ENCODE measurements around the gene RAB6A. TPM values are rescaled to one million over a fixed set of nuclear protein-coding genes. Genes with fewer than 3 reads are reported as not detected.

The RAB6A gene
- total and polyA plus RNA-seq, 2 of the 8 experiments (the other 6 are each of a cell fraction or from before 2014, with no cell fraction given) = 24.4 to 88.6 TPM

DNA sequence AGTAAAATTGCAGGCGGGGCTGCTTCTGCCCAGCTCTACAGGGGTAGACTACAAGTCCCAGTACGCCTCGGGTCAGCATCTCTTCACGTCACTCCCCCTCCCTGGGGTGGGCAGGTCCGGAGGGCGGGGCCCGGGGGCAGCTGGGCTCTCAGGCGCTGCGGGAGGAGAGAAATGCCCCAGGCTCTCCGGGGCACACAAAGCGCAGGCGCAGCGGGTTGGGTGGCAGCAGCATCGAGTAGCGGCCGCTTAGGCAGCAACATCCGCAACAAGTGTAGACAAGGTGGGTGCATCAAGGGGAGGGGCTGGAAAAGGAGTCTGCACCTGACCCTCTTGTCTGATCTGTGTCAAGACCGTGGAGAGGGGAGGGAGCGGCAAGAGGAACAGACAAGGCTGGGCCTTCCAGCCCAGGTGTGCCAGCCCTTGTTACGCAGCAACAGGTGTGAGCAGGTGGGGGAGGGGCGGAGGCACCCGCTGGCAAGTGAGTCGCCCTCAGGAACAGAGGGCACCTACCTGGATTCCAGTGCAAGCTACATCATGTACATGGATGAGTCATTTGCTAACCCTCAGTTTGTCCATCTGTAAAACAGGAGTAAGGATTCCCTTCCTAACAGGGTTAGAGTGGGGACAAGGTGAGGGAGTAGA lies 113.3 kb downstream of the RAB6A start:
- H3K23ac ChIP-seq (ENCODE audit: insufficient read length) = no peak overlapping the region
- H3K18ac ChIP-seq (ENCODE audit: extremely low read depth, low read length) = peak overlapping the region; percentile 89; the same call in 1 of the 2 replicates
- ChIA-PET POLR2A (ENCODE audit: partially characterized antibody) (interaction anchor here (0.8 to 4.5 kb wide), 7 partner anchors 12 to 243 kb away, joined by 3 to 31 read pairs (median 4); no protein-coding TSS in a partner anchor), CTCF (ENCODE audit: partially characterized antibody) (interaction anchor here (0.7 to 30.1 kb wide), 8 partner anchors 1 to 287 kb away, joined by 3 to 653 read pairs (median 5); partner anchors contain the start of gene PLEKHB1)
- no peak overlapping the region for H2BK120ac ChIP-seq (replicated peaks; ENCODE audit: low read depth, low read length)
- peak overlapping the region; percentile 89; the same call in 1 of the 2 replicates for H4K8ac ChIP-seq (ENCODE audit: extremely low read depth, insufficient read depth, low read length)
- H3K56ac ChIP-seq (replicated peaks; ENCODE audit: insufficient read length, low read depth, low read length) = no peak overlapping the region
- H2BK20ac ChIP-seq (ENCODE audit: low read length) = peak overlapping the region; percentile 75
- H2AFZ ChIP-seq (ENCODE audit: low read length) = peak overlapping the region; percentile 77; the same call in 1 of the 2 replicates
- H4K5ac ChIP-seq (ENCODE audit: insufficient read length, low read depth, low read length) = peak overlapping the region; percentile 46
- 0 out of 2 replicates have a peak overlapping the region, but pooled peaks have one; percentile 6 for H2AK5ac ChIP-seq (ENCODE audit: low read depth, low read length)
- H3K23me2 ChIP-seq (ENCODE audit: low read depth, low read length) = peaks cover 16% of the 10 kb centered on the region
- no peak overlapping the region for H3K14ac ChIP-seq (ENCODE audit: insufficient read length)
- H3K9me3 ChIP-seq (ENCODE audit: insufficient read depth in 2 of 2, low read depth in 1 of 2, low read length in 1 of 2) = no peaks in the 10 kb centered on the region
- H3K36me3 ChIP-seq (ENCODE audit: control insufficient read depth in 2 of 4, insufficient read depth in 4 of 4, low read length in 3 of 4) = no peaks in the 10 kb centered on the region
- DNase-seq (ENCODE audit: low read depth in 1 of 2, low spot score in 2 of 2) (peak; percentile 70 to 96), FAIRE-seq (peak; percentile 52)
- H3K4ac ChIP-seq (replicated peaks; ENCODE audit: insufficient read length, low read depth, low read length) = no peak overlapping the region
- H3K9ac ChIP-seq (replicated peaks in 1 of 4; ENCODE audit: extremely low read depth in 1 of 4, low read depth in 3 of 4, low read length in 3 of 4) = peak overlapping the region in 2 of 4 experiments; percentile 44 to 51; a peak in 3 of 7 replicates
- H3K27me3 ChIP-seq (replicated peaks in 1 of 4; ENCODE audit: control insufficient read depth in 3 of 4, extremely low read depth in 1 of 4, insufficient read depth in 3 of 4, low read length in 3 of 4) = peaks cover 0 to 4% (median 0%) of the 10 kb centered on the region in 4 experiments; a peak in 3 of 7 replicates
- H3K79me2 ChIP-seq (ENCODE audit: control insufficient read depth in 1 of 2, insufficient read depth in 2 of 2, low read length in 2 of 2) = no peaks in the 10 kb centered on the region
- H3K27ac ChIP-seq (ENCODE audit: low read depth, low read length) = no peak overlapping the region
- H4K20me1 ChIP-seq (replicated peaks in 1 of 2; ENCODE audit: control insufficient read depth in 1 of 2, insufficient read depth in 2 of 2, low read length in 2 of 2) = no peaks in the 10 kb centered on the region
- no peak overlapping the region for H4K91ac ChIP-seq (replicated peaks; ENCODE audit: insufficient read length, low read length)
- peak overlapping the region; percentile 83 to 96 for H3K4me2 ChIP-seq (ENCODE audit: insufficient read depth in 1 of 2, low read depth in 2 of 2, low read length in 2 of 2)
- H3K4me1 ChIP-seq (replicated peaks in 1 of 4; ENCODE audit: control insufficient read depth in 3 of 4, insufficient read depth in 4 of 4, low read length in 3 of 4) = peaks cover 9 to 25% (median 18%) of the 10 kb centered on the region in 4 experiments
- peak overlapping the region; percentile 71; the same call in 1 of the 2 replicates for H2BK5ac ChIP-seq (ENCODE audit: low read depth, low read length)
- peak overlapping the region; percentile 53; the same call in 1 of the 2 replicates for H2BK15ac ChIP-seq (ENCODE audit: low read length)
- no peaks in the 10 kb centered on the region for H3K79me1 ChIP-seq (ENCODE audit: low read depth, low read length)
- peak overlapping the region; percentile 41 to 73 (median 58) for H3K4me3 ChIP-seq (ENCODE audit: extremely low read depth in 1 of 4, insufficient read depth in 2 of 4, low read depth in 3 of 4, low read length in 4 of 4)
- peak overlapping the region; percentile 10; the same call in 1 of the 2 replicates for H2BK12ac ChIP-seq (ENCODE audit: low read depth, low read length)
- WGBS, 2 experiments (ENCODE audit: extremely low coverage in 1 of 2, insufficient coverage in 1 of 2, insufficient read length in 1 of 2, insufficient replicate concordance in 2 of 2, low coverage in 1 of 2, low lambda C conversion rate in 2 of 2, missing lambda C conversion rate in 1 of 2) = 2% methylated on average over 22 of the region's 23 CpGs; no CpG with 5 or more reads in 1 of the 2 experiments
- no peak for TF ChIP-seq POLR2AphosphoS5 (IDR thresholded peaks at IDR 0.05; ENCODE audit: low read depth, low read length)
- TF ChIP-seq TBP (IDR thresholded peaks at IDR 0.05; ENCODE audit: low read depth, low read length) = no peak
- TF ChIP-seq TCF12 (IDR thresholded peaks at IDR 0.05; ENCODE audit: low read depth, low read length) = peak; percentile 92
- peak; percentile 42; the same call in 1 of the 2 replicates for TF ChIP-seq SP4 (IDR thresholded peaks at IDR 0.05; ENCODE audit: low read length)
- TF ChIP-seq NRF1 (IDR thresholded peaks at IDR 0.05; ENCODE audit: low read depth, low read length) = peak; percentile 61
- peak; percentile 23; the same call in 1 of the 2 replicates for TF ChIP-seq CHD2 (IDR thresholded peaks at IDR 0.05; ENCODE audit: low read length)
- peak; percentile 59; the same call in 1 of the 2 replicates for TF ChIP-seq KDM1A (IDR thresholded peaks at IDR 0.05; ENCODE audit: borderline replicate concordance, low read length)
- no peak for TF ChIP-seq CHD1 (IDR thresholded peaks at IDR 0.05; ENCODE audit: low read depth, low read length)
- TF ChIP-seq EP300 (IDR thresholded peaks at IDR 0.05; ENCODE audit: borderline replicate concordance in 1 of 2, low read depth in 2 of 2, low read length in 2 of 2) = 0 out of 3 replicates have a peak, but pooled peaks of 1 of the 2 experiments have one; percentile 51

Data from H1 (cell line).